GM12891 (cell line): ENCODE data around the gene CHPF.

ENCODE experiments used
- DNase-seq: peaks from one replicate; pipeline ENCODE4 v3.0.0; 2011; ENCODE audit warnings: low spot score; ENCODE audit not compliant: insufficient read length
- FAIRE-seq: peaks from 2 replicates; lab custom pipeline; 2011; peaks lifted over from hg19 to GRCh38; lab: Jason Lieb, UNC
- PAX5 ChIP-seq: IDR thresholded peaks from 2 replicates; pipeline ENCODE4 v1.6.1; 2011; ENCODE audit warnings: low read length, moderate library complexity, mild to moderate bottlenecking; ENCODE audit not compliant: insufficient read depth, severe bottlenecking
- POLR2A ChIP-seq: IDR thresholded peaks from 2 replicates; pipeline ENCODE4 v1.6.1; 2011; ENCODE audit warnings: low read depth, low read length, control low read depth
- POLR2AphosphoS5 ChIP-seq: IDR thresholded peaks from 2 replicates; pipeline ENCODE4 v1.6.1; 2011; ENCODE audit warnings: low read depth, low read length, control low read depth
- POU2F2 ChIP-seq: IDR thresholded peaks from 2 replicates; pipeline ENCODE4 v1.6.1; 2011; ENCODE audit warnings: low read depth, mild to moderate bottlenecking, control low read depth, low read length, moderate library complexity
- SPI1 ChIP-seq: IDR thresholded peaks from 2 replicates; pipeline ENCODE4 v1.6.1; 2011; ENCODE audit warnings: low read depth, low read length, control low read depth
- TAF1 ChIP-seq: IDR thresholded peaks from 2 replicates; pipeline ENCODE4 v1.6.1; 2011; ENCODE audit warnings: low read depth, low read length, control low read depth

CHPF gene

GRCh38 chr2:219508444-219508734, 35.2 kb downstream of the CHPF start:
- DNase-seq (no peak), FAIRE-seq (no peak)
- TF ChIP-seq POLR2AphosphoS5: no peak
- TF ChIP-seq PAX5: no peak
- no peak for TF ChIP-seq TAF1
- TF ChIP-seq POU2F2: no peak
- TF ChIP-seq SPI1: no peak
- no peak for TF ChIP-seq POLR2A

DNA sequence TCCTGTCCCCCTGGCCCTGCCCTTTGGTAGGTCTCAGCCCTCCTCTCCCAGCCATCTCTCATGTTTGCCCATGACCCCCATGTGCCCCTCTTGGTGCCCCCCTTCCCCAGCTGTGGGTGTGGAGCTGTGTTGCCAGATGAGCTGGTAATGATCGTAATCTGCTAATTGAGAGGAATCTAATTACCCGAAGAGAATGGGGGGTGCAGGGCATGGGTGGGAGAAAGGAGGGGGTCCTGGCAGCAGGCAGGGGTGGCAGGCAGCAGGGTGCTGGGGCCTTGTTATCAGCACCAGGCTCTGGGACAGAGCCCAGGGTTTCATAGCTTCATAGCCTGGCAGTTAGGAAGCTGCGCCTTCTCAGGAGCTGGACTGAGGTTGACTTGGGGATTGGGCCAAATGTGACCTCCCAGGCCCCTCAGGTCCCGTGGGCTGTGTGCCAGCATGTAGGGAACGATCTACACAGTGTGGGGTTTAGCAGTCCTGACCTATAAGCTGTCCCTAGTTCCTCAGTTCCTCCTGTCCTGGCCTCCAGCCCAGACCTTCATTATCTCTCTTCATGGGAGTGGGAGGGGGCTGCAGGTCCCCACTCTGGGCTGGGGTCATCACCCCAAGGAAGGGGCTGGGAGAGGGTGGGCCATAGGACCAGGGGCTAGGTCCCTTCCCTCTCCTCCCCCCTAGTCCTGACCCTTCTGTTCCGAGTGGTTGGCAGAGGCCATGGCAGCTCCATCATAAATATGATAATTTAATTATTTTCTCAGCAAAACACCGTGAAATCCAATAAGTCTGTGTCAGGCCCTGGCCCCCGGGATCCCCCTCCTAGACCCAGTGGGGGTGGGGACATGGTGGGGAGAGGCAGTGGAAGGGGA, 35.8 kb downstream of the CHPF start:
- no peak for TF ChIP-seq POLR2AphosphoS5
- no peak for TF ChIP-seq SPI1
- FAIRE-seq (no peak), DNase-seq (no peak)

DNA sequence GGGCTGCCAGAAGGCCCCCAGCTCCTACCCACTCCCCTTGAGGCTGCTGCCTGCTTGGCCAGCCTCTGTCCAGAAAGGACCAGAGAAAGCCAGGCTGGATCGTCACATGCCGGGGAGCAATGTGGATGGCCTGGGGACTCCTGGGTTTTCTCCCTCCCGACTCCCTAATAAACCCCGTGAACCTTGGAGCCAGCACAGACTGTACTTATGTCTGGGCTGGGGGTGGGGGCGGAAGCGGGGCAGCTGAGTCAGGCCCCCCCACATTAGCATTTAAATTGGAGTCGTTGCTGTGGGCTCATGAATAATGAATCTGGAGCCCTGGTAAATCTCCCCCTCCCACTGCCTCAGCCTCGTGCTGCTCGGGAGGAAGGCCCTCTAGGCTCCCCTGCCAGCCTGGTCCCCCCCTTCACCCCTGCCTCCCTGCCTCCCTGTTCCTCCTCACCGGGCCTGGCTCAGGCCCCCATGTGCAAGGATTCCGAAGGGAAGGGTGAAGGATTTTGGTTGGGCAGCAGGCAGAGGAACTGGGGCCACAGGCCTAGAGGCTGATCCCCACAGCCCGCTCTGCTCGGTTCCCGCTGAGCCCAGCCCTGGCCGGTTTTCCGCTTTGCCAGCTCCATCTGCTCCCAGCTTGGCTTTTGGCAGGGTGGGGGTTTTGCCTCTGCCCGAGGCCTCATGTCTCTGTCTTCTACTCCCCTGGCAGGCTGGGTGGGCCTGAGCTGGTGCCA, 36.6 kb downstream of the CHPF start:
- FAIRE-seq (no peak), DNase-seq (no peak)
- TF ChIP-seq TAF1 (no peak), POLR2AphosphoS5 (no peak), SPI1 (no peak), POLR2A (no peak), POU2F2 (no peak), PAX5 (no peak)

- FAIRE-seq (no peak), DNase-seq (no peak)
- TF ChIP-seq TAF1 (no peak), PAX5 (no peak), POLR2A (no peak), POU2F2 (no peak), SPI1 (no peak), POLR2AphosphoS5 (no peak)
Measured at GRCh38 chr2:219506153-219506801, 37.3 kb downstream of the CHPF start.

GRCh38 chr2:219505585-219505984, 38.0 kb downstream of the CHPF start:
- no peak for TF ChIP-seq PAX5
- TF ChIP-seq POU2F2: no peak
- no peak for TF ChIP-seq POLR2AphosphoS5
- TF ChIP-seq TAF1: no peak
- no peak for TF ChIP-seq POLR2A
- no peak for TF ChIP-seq SPI1
- DNase-seq (no peak), FAIRE-seq (no peak)

- DNase-seq (no peak), FAIRE-seq (no peak)
- TF ChIP-seq PAX5 (no peak), POLR2AphosphoS5 (no peak)
Measured at GRCh38 chr2:219502618-219503017, 41.0 kb downstream of the CHPF start.

- DNase-seq (no peak), FAIRE-seq (no peak)
- TF ChIP-seq TAF1 (no peak), PAX5 (no peak), SPI1 (no peak), POLR2A (no peak), POLR2AphosphoS5 (no peak), POU2F2 (no peak)
Measured at GRCh38 chr2:219501849-219502248, 41.8 kb downstream of the CHPF start.

DNA sequence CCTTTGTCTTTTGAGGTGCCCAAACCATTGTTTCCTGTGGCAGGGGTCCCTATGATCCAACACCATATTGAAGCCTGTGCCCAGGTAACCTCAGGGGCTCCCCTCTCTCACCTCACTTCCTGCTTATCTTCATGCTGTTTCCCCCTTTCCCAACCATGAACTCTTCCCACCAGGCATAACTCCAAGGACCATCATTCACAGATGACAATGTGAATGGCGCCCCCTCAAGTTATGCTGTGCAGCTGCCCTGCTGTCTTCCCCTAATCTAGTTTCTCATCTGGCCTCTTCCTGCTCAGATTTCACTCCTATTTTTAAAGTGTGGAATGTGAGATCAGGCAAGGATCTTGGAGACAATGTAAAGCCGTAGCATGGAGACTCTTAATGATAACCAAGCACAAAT, 43.5 kb downstream of the CHPF start:
- DNase-seq (no peak), FAIRE-seq (no peak)
- TF ChIP-seq POU2F2: no peak
- TF ChIP-seq PAX5: no peak
- no peak for TF ChIP-seq TAF1
- no peak for TF ChIP-seq SPI1
- TF ChIP-seq POLR2A: no peak
- no peak for TF ChIP-seq POLR2AphosphoS5

DNA sequence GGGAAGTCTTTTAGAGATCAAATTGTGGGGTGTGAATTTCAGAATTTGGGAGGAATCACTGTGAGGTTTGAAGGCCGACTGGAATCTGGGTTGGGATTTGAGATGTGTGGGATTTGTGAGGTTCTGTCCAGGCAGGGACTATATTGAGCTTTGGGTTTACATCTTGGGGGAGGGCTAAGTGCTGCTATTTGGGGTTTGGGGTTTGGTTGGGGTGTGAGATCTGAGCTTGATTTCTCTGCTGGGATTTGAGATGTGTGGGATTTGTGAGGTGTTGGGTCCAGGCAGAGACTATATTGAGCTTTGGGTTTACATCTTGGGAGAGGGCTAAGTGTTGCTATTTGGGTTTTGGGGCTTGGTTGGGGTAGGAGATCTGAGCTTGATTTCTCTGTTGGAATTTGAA, 44.1 kb downstream of the CHPF start:
- no peak for DNase-seq
- TF ChIP-seq POLR2A: no peak
- TF ChIP-seq POLR2AphosphoS5: no peak
- no peak for TF ChIP-seq SPI1
- no peak for TF ChIP-seq TAF1
- no peak for TF ChIP-seq POU2F2
- TF ChIP-seq PAX5: no peak
- FAIRE-seq: peak; percentile 5

DNA sequence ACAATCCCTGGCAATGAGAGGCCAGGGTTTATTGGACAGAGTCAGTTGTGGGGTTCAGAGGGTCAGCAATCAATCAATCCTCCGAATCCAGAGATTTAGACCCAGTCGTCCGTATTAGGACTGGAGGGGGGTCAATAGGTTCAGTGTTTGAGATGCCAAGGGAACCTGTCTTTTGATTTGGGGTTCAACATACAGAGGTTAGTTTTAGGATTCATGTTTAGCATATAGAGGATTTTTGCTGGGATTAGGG, 44.6 kb downstream of the CHPF start:
- TF ChIP-seq POLR2A (0 out of 2 replicates have a peak, but pooled peaks have one; percentile 5), SPI1 (no peak)
- FAIRE-seq: peak; percentile 33
- no peak for DNase-seq
